DMS 273 (cell line): Measurements from ENCODE around the gene SPOCK2.

Experiments
- DNase-seq: peaks from one replicate; lab custom pipeline; 2025; ENCODE audit not compliant: unreplicated experiment; lab: John Stamatoyannopoulos, UW

The SPOCK2 gene

GRCh38 chr10:72058989-72059842 lies 29.1 kb downstream of the SPOCK2 start:
- DNase-seq: no peak

DNA sequence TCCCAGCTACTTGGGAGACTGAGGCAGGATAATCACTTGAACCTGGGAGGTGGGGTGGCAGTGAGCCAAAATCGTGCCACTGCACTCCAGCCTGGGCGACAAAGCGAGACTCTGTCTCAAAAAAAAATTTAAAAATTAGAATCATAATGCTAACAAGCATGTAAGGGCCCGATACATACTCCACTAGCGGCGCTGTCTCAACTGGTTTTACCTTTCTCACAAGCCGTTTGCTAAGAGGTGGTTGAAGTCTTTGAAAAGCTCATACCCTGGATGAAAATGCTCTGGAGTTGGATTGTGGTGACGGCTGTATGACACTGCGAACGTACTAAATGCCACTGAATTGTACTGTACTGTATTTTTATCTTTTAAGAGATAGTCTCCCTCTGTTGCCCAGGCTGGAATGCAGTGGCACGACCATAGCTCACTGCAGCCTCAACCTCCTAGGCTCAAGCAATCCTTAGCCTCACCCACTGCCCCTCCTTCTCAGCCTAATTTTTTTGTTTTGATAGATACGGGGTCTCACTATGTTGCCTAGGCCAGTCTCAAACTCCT lies 29.9 kb downstream of the SPOCK2 start:
- no peak for DNase-seq

DNA sequence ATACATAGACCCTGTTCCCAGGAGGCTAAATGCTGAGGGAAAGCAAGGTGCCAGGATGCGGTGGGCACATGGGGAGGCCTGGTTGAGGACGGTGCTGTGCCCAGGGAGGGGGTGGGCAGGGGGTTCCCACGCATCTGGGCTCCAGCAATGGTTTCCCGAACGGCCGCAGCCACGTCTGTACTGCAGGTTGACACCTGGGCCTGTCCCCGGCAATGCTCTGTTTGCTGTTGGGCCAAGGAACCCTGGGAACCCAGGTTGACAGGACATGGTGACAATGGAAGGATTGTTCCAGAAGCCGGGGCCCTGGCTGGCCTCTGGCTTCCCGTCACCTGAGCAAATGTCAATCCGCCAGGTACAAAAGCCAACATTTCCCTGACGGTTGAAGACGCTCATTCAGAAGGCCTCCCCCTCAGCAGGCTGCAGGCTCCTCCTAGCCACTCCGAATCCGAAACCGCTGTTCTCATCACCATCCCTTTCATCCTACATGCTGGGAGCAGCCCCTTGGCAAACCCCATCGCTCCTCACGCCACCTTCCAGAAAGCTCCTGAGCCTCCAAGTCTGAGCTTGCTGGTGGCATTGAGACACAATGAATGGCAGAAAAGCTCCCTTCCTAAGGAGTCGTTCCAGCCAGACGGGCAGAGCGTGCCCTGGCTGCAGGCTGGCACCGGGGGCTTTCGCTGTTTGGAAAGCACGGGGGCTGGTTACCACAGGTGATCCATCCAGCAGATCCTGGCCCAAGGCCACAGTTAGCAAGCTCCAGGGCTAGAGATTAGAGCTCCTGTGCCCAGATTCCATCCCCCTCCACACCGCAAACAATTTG lies 31.2 kb downstream of the SPOCK2 start:
- DNase-seq: no peak

DNA sequence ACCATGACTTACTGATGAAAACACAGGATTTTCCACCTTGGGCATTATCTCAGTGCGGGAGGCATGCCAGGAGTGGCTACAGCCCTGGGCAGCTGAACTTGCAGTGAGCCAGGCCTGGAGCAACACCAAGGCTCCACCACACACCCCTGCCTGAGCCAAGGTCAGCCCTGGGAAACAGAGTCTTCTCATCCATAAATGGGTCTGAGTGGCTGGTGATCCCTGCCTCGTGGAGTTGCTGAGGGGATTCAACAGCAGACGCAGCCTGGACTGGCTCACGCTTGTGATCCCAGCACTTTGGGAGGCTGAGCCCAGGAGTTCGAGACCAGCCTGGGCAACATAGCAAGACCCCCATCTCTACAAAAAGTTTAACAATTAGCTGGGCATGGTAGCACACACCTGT lies 32.2 kb downstream of the SPOCK2 start:
- no peak for DNase-seq

DNA sequence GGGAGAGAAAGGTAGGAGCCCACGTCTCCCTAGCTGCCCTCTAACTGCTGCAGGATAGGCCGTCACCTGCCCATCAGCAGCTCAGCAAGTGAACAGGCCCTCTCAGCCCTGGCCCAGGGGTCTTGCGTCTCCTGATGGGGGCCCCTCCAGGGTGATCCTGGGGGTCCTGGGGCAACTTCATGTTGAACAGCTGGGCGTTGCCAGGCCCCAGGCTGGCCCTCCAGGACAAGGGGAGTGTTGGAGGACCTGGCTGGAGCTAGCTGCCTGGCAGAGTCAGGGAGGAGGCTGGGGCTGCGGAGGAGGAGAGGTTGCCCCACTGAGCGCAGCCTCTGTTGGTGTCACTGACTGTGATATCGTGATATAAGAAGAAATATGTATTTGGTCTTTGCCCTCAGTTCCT lies 34.7 kb downstream of the SPOCK2 start:
- DNase-seq: no peak

GRCh38 chr10:72050873-72051272 lies 37.5 kb downstream of the SPOCK2 start:
- no peak for DNase-seq

GRCh38 chr10:72049969-72050781 lies 38.2 kb downstream of the SPOCK2 start:
- DNase-seq: peak; percentile 43

GRCh38 chr10:72049472-72049871 lies 38.9 kb downstream of the SPOCK2 start:
- no peak for DNase-seq

GRCh38 chr10:72048450-72049124 lies 39.8 kb downstream of the SPOCK2 start:
- peak; percentile 93 for DNase-seq

- no peak for DNase-seq
Observed at GRCh38 chr10:72045586-72045985, 42.8 kb downstream of the SPOCK2 start.

DNA sequence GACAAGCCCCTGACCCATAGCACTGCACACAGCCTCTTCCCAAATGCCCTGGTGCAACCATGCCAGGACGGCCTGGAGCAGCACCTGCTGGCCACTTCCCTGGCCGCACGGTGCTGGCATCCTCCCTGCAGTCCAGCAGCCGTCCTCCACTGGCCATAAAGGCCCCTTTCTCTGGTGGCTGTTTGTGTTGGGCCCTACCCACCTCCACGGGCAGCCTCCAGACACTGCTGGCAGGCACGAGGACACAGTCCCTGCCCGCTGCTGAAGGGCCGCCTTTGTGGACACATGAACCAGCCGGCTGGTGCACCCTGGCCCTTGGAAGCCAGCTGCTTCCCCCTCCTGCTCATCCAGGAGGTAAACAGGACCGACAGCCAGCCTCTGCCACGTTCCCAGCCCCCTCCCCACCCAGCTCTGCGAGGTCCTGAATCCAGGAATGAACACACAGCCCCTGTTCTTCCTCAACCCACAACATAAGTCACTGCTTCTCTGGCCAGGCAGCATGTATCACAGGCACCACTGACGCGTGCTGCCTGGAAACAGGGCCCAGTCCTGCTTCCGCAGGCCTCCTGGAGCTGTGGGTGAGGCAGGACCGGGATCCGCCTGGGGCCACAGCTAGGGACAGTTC lies 43.8 kb downstream of the SPOCK2 start:
- DNase-seq: no peak

DNA sequence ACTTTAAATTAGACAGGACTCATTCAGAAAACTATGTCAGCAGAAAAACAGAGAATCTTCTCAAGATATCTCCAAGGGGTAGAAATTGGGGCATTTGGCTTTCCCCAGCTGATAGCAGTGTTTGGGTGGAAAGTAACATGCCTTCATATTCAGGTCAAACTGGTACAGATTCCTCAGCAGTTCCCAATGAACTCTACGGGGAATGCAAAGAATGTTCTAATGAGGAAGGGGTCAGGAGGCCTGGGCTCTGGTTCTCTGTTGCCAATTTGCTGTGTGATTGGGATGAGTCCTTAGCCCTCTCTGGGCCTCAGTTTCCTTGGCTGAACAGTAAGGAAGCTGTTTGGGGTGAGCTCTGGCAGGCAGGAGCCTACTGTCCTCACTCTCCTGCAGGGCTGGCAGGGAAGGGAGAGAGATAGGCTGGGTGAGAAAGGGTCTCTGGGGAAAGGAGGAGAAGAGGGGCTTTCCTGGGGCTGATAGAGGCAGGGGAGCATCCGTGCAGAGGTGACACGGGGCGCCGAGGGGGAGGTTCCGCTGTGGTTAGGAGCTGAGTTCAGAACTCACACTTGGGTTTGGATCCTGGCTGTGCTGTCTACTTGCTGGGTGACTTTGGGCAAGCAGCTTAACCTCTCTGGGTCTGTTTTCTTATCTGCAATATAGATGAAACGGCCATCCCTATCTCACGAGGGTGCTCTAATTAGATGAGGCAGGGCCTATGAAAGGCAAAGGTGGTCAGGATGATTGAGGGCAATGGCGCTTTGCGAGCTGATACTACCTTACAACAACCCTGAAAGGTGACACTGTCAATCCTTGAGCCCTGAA lies 45.1 kb downstream of the SPOCK2 start:
- no peak for DNase-seq

DNA sequence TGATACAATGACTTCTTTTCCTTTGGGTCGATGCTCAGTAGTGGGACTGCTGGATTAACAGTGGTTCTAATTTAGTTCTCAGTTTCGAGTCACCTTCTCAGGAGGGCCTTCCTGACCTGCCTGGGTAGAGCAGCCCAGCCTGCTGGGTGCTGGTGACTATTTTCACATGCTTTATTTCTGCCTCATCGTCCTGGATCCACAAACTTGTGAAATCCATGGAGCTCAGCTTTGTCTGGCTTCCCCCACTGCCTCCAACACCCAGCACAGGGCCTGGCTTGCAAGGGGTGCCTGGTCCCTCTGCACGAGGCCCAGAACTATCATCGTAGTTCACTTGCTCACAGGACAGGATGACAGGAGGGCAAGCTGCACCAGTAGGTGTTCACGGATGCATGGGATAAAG lies 46.9 kb downstream of the SPOCK2 start:
- DNase-seq: no peak

GRCh38 chr10:72039377-72039776 lies 49.0 kb downstream of the SPOCK2 start:
- DNase-seq: no peak

DNA sequence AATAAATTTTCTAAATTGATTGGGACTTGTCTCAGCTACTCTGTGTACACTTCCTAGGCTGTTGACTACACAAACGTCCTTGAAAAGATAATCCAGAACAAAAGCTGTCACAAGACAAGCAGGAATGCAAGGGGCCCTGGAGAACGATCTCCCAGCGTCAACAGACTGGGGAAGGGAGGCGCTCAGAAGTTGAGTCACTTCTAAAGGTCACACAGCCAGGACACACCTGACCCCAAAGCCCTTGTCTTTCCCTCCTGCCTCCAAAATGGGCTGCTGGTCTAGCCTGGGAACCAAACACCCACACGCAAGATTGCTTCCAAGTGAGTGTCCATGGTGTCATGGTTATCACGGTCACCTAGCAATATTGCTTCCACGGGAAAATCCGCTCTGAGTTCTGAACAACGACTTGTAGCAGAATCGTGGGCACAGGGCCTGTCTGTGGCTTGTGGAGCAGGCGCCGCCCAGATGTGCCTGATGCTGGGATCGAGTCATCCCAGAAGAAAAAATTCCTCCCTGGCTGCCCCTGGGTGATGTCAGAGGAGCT lies 49.8 kb downstream of the SPOCK2 start:
- no peak for DNase-seq

DNA sequence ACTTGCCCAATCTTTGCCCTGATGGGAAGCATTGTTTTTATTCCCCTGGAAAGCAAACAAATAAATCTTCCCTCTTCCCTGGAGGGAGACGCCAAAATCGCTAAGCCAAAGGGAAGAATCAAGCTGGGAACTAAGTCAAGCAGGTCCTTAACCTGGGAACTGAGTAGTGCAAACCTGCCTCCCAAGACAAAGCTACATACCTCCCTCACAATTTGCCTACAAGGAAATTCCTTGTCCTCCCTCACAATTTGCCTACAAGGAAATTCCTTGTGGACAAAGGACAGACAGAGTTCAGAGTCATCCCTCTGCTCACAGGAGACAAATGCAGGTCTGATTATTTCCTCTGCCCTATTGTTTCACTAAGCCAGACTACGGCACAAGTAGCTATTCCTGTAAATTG lies 50.5 kb downstream of the SPOCK2 start:
- no peak for DNase-seq

- no peak for DNase-seq
Observed at GRCh38 chr10:72037266-72037665, 51.1 kb downstream of the SPOCK2 start.

GRCh38 chr10:72035252-72035887 lies 53.0 kb downstream of the SPOCK2 start:
- no peak for DNase-seq
